HEK293T (cell line): ENCODE measurements around the gene SPSB2.
"Not testable (repeated sequence)": the region's sequence is repeated elsewhere in the genome, so short reads cannot be mapped to it uniquely, and the experiment has no call there.

Experiments
- CTCF ChIA-PET: fragments of 350-600 bp; formaldehyde crosslinking; extraction: SDS; loops from one replicate; lab custom pipeline; 2021; ENCODE audit warnings: antibody characterized with exemption, inconsistent platforms; lab: Yijun Ruan, JAX
- POLR2A ChIA-PET: fragments of 350-600 bp; formaldehyde crosslinking; extraction: SDS; loops from one replicate; lab custom pipeline; 2020; ENCODE audit warnings: antibody characterized with exemption, inconsistent platforms; lab: Yijun Ruan, JAX
- DNase-seq: peaks from one replicate; pipeline ENCODE4 v3.0.0; 2012; ENCODE audit warnings: mixed read lengths; ENCODE audit errors: extremely low spot score
- ARNT ChIP-seq: fragments of 450-650 bp; IDR thresholded peaks from 2 replicates; pipeline ENCODE4 v1.6.1; 2017; ENCODE audit warnings: mild to moderate bottlenecking
- BHLHE40 ChIP-seq: fragments of 450-650 bp; IDR thresholded peaks from 2 replicates; pipeline ENCODE4 v1.6.1; 2016; ENCODE audit warnings: mild to moderate bottlenecking, moderate library complexity, borderline replicate concordance
- CTBP1 ChIP-seq: fragments of 450-650 bp; IDR thresholded peaks from 2 replicates; pipeline ENCODE4 v1.6.1; 2016; ENCODE audit warnings: borderline replicate concordance
- ELF4 ChIP-seq: fragments of 450-650 bp; IDR thresholded peaks from 2 replicates; pipeline ENCODE4 v1.6.1; 2017; ENCODE audit warnings: antibody characterized with exemption
- FOXA1 ChIP-seq: fragments of 450-650 bp; IDR thresholded peaks from 2 replicates; pipeline ENCODE4 v1.6.1; 2016; ENCODE audit warnings: mild to moderate bottlenecking
- FOXK2 ChIP-seq: fragments of 450-650 bp; IDR thresholded peaks from 2 replicates; pipeline ENCODE4 v1.6.1; 2016; ENCODE audit warnings: mild to moderate bottlenecking
- FOXM1 ChIP-seq: fragments of 450-650 bp; IDR thresholded peaks from 2 replicates; pipeline ENCODE4 v1.6.1; 2017; ENCODE audit warnings: mild to moderate bottlenecking, borderline replicate concordance
- HDGF ChIP-seq: fragments of 450-650 bp; IDR thresholded peaks from 2 replicates; pipeline ENCODE4 v1.6.1; 2017; ENCODE audit warnings: antibody characterized with exemption, borderline replicate concordance
- L3MBTL2 ChIP-seq: fragments of 450-650 bp; conservative IDR thresholded peaks from 2 replicates; pipeline ENCODE4 v1.6.1; 2016; ENCODE audit warnings: mild to moderate bottlenecking
- LEF1 ChIP-seq: fragments of 450-650 bp; IDR thresholded peaks from 2 replicates; pipeline ENCODE4 v1.6.1; 2017; ENCODE audit warnings: mild to moderate bottlenecking, borderline replicate concordance
- NFRKB ChIP-seq: fragments of 450-650 bp; IDR thresholded peaks from 2 replicates; pipeline ENCODE4 v1.6.1; 2016; ENCODE audit warnings: mild to moderate bottlenecking, moderate library complexity
- SP1 ChIP-seq: fragments of 450-650 bp; IDR thresholded peaks from 2 replicates; pipeline ENCODE4 v1.6.1; 2017
- SUZ12 ChIP-seq: fragments of 450-650 bp; IDR thresholded peaks from 2 replicates; pipeline ENCODE4 v1.6.1; 2016; ENCODE audit warnings: mild to moderate bottlenecking
- TARDBP ChIP-seq: fragments of 450-650 bp; IDR thresholded peaks from 2 replicates; pipeline ENCODE4 v1.6.1; 2016
- ZNF384 ChIP-seq: fragments of 450-650 bp; IDR thresholded peaks from 2 replicates; pipeline ENCODE4 v1.6.1; 2016
- TF ChIP-seq, protein P1 (sequence below): fragments of 450-650 bp; IDR thresholded peaks from 2 replicates; pipeline ENCODE4 v1.6.1; 2016

Gene SPSB2

DNA sequence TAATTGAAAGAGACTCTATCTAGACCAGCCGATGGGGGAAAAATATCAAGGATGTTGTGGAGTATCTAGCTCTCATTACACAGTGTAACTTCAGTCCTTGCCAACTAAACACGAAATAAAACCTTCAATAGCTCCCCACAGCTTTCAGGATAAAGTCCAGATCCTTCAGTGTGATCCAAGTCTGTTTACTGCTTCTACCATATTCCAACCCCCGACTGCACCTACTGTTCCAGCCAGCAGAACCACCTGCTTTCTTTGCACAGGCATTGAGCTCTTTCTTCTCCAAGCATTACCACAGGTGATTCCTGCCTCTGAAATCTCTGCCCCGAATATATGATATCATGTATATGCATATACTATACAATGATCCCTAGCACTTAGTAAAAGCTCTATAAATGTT, 29.3 kb upstream of the SPSB2 start:
- ChIA-PET CTCF (interaction anchor here (1.0 to 2.1 kb wide), 6 partner anchors 11 to 150 kb away, joined by 3 to 10 read pairs (median 6); no protein-coding TSS in a partner anchor), POLR2A (interaction anchor here (1.0 to 4.6 kb wide), 4 partner anchors 11 to 50 kb away, joined by 3 to 34 read pairs (median 3); partner anchors contain the start of gene ENO2)
- TF ChIP-seq NFRKB (no peak), FOXA1 (no peak), FOXK2 (no peak), SP1 (no peak), TARDBP (no peak), ELF4 (no peak)
- no peak for DNase-seq

DNA sequence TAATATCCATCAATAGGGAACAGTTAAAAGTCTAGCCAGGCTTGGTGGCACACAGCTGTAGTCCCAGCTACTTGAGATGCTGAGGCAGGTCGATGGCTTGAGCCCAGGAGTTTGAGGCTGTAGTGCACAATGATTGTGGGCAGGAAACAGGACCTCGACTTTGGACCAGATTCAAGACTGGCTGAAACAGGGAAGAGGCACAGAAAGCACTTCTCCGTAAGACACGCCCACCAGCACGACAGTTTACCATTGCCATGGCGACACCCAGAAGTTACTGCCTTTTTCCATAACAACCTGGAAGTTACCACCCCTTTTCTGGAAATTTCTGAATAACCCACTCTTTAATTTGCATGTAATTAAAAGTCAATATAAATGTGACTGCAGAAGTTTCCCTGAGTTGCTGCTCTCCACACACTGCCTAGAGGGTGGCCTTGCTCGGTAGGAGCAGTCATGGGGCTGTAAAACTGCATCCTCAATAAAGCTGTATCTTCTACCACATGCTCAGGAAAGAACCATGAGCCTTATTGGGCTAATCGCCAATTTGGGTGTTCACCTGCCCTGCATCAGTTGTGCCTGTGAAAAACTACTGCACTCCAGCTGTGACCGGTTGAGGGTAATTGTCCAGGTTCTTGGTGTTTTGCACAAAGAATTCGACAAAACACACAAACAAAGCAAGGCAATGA, 26.9 kb upstream of the SPSB2 start:
- no peak for TF ChIP-seq FOXM1
- no peak for TF ChIP-seq CTBP1
- TF ChIP-seq ZNF384: no peak
- no peak for TF ChIP-seq FOXA1
- no peak for TF ChIP-seq L3MBTL2
- no peak for TF ChIP-seq NFRKB
- no peak for TF ChIP-seq HDGF
- TF ChIP-seq, protein P1, sequence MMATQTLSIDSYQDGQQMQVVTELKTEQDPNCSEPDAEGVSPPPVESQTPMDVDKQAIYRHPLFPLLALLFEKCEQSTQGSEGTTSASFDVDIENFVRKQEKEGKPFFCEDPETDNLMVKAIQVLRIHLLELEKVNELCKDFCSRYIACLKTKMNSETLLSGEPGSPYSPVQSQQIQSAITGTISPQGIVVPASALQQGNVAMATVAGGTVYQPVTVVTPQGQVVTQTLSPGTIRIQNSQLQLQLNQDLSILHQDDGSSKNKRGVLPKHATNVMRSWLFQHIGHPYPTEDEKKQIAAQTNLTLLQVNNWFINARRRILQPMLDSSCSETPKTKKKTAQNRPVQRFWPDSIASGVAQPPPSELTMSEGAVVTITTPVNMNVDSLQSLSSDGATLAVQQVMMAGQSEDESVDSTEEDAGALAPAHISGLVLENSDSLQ: no peak
- no peak for TF ChIP-seq SUZ12
- no peak for TF ChIP-seq TARDBP
- no peak for TF ChIP-seq SP1
- no peak for TF ChIP-seq ARNT
- TF ChIP-seq BHLHE40: no peak
- TF ChIP-seq FOXK2: no peak
- TF ChIP-seq LEF1: no peak
- TF ChIP-seq ELF4: no peak
- POLR2A ChIA-PET: interaction anchor here (1.0 to 1.8 kb wide), 4 partner anchors 9 to 48 kb away, joined by 3 to 7 read pairs (median 4); partner anchors contain the start of genes C12orf57, RNU7-1, SPSB2 and USP5
- CTCF ChIA-PET: no interaction called here
- no peak for DNase-seq

DNA sequence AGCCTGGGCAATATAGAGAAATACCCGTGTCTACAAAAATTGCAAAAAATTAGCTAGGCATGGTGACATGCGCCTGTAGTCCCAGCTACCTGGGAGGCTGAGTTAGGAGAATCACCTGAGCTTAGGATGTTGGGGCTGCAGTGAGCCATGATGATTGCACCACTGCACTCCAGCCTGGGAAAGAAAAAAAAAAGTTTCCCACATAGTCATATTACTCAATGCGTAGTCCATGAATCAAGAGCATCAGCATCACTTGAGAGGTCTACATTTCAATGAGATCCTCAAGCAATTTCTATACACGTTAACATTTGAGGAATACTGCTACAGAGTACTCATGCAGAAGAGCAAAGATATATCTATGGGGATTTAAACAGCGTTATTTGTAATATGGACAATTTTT, 26.3 kb upstream of the SPSB2 start:
- ChIA-PET POLR2A (interaction anchor here (1.7 to 1.8 kb wide), 2 partner anchors 26 to 48 kb away, joined by 4 to 7 read pairs; partner anchors contain the start of genes SPSB2 and USP5), CTCF (no interaction called here)
- DNase-seq: no peak

DNA sequence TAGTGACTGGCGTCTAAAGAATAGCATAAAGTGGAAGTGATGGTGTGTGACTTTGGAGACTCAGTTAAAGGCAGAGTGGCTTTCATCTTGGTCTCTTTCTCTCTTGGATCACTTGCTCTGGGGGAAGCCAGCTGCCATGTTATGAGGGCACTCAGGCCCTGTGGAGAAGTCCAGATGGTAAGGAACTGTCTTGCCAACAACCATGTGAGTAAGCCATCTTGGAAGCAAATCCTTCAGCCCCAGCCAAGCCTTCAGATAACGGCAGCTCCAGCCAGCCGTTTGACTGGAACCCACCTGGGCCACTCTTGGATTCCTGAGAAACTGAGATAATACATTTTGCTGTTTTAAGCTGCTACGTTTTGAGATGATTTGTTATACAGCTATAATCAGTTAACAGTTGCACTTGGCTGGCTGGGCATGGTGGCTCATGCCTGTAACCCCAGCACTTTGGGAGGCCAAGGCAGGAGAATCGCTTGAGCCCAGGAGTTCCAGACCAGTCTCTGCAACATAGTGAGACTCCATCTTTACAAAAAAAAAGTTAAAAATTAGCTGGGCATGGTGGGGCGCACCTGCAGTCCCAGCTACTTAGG, 23.8 kb upstream of the SPSB2 start:
- no peak for DNase-seq
- ChIA-PET CTCF (interaction anchor here (0.7 kb wide), 1 partner anchor 65 kb away, joined by 5 read pairs; no protein-coding TSS in a partner anchor), POLR2A (interaction anchor here (0.8 kb wide), 1 partner anchor 29 kb away, joined by 3 read pairs; no protein-coding TSS in a partner anchor)
- TF ChIP-seq CTBP1: no peak
- TF ChIP-seq TARDBP: no peak
- no peak for TF ChIP-seq LEF1
- no peak for TF ChIP-seq ELF4
- no peak for TF ChIP-seq ARNT
- TF ChIP-seq FOXK2: no peak
- TF ChIP-seq FOXA1: no peak
- TF ChIP-seq SP1: no peak
- TF ChIP-seq ZNF384: no peak
- no peak for TF ChIP-seq NFRKB
- no peak for TF ChIP-seq L3MBTL2
- no peak for TF ChIP-seq FOXM1
- TF ChIP-seq HDGF: no peak

More for the DNA sequence above, 26.3 kb upstream of the SPSB2 start:
- no peak for TF ChIP-seq TARDBP
- no peak for TF ChIP-seq LEF1
- TF ChIP-seq ELF4: no peak
- no peak for TF ChIP-seq FOXK2
- TF ChIP-seq ZNF384: no peak
- no peak for TF ChIP-seq SP1
- no peak for TF ChIP-seq BHLHE40
- TF ChIP-seq FOXM1: no peak
- no peak for TF ChIP-seq SUZ12

DNA sequence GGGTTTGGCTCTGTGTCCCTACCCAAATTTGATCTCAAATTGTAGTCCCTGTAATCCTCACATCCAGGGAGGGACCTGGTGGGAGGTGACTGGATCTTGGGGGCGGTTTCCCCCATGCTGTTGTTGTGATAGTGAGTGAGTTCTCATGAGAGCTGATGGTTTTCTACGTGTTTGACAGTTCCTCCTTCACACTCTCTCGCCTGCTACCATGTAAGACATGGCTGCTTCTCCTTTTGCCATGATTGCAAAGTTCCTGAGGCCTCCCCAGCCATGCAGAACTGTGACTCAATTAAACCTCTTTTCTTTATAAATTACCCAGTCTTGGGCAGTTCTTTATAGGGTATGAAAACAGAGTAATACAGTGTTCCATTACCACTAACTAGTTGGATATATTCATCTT, 21.2 kb upstream of the SPSB2 start:
- ChIA-PET POLR2A (interaction anchor here (1.0 kb wide), 1 partner anchor 49 kb away, joined by 4 read pairs; the partner anchor contains the start of genes C12orf57 and RNU7-1), CTCF (no interaction called here)
- no peak for TF ChIP-seq SP1
- no peak for TF ChIP-seq ARNT
- no peak for TF ChIP-seq BHLHE40
- no peak for TF ChIP-seq NFRKB
- no peak for TF ChIP-seq ELF4
- TF ChIP-seq, protein P1: no peak
- no peak for TF ChIP-seq L3MBTL2
- TF ChIP-seq LEF1: no peak
- TF ChIP-seq ZNF384: no peak
- TF ChIP-seq TARDBP: no peak
- TF ChIP-seq CTBP1: no peak
- no peak for TF ChIP-seq FOXK2
- no peak for TF ChIP-seq HDGF
- DNase-seq: no peak

DNA sequence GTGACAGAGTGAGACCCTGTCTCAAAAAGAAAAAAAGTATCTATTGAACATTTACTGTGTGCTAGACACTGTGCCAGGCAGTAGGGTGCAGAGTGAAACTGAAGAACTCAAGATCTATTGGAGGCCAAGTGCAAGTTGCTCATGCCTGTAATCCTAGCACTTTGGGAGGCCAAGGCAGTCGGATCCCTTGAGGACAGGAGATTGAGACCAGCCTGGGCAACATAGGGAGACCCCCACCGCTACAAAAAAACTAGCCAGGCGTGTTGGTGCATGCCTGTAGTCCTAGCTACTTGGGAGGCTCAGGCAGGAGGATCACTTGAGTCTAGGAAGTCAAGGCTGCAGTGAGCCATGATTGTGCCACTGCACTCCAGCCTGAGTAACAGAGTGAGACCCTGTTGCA, 19.6 kb upstream of the SPSB2 start:
- ChIA-PET POLR2A (interaction anchor here (0.6 to 2.4 kb wide), 4 partner anchors 10 to 68 kb away, joined by 3 to 23 read pairs (median 15); partner anchors contain the start of gene USP5), CTCF (interaction anchor here (1.4 to 2.0 kb wide), 2 partner anchors 20 to 139 kb away, joined by 3 to 24 read pairs; partner anchors contain the start of genes MLF2 and SPSB2)

More for the DNA sequence above, 19.6 kb upstream of the SPSB2 start:
- DNase-seq: not testable (repeated sequence)
